GM18499 (cell line): Measurements from ENCODE around the gene HMCN2.
"Not testable (repeated sequence)": the region's sequence is repeated elsewhere in the genome, so short reads cannot be mapped to it uniquely, and the experiment has no call there.

Experiments
- ATAC-seq: cut with Tn5 transposase; IDR thresholded peaks from one replicate; pipeline ENCODE4 v1.9.1; 2021; ENCODE audit warnings: moderate number of reproducible peaks; ENCODE audit not compliant: insufficient read depth, unreplicated experiment

HMCN2 gene

DNA sequence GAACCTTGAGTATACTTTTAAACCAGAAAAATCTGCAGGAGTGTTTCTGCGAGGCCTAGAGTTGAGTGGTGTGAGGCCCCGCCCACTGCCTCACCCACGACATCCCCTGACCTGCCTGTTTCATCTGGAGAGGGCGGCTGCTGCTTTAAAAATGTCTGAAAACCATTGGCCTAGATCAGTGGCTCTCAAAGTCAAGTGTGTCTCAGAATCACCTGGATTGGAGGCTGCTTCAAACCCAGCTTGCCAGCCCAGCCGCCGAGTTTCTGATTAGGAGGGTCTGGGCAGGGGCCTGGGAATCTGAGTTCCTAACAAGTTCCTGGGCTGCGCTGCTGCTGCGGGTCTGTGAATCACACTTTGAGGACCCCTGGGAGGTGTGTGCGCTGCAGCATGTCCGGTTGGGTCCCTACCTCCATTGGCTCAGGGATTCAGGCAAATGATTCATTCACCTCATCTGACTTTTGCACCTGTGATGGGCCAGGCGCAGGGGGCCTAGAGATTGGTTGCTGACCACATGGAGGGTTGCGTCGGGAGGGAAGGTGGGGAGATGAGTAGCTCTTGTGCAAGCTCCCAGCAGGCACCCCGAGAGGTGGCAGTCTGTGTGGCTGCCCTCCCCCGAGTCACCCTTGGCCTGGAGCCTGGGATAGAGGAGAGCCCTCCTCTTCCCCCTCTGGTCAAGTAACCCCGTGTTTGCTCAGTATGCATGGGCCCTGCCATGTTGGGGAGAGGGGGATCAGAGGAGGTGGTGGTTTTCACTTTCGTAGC, 27.6 kb upstream of the HMCN2 start:
- no peak for ATAC-seq

DNA sequence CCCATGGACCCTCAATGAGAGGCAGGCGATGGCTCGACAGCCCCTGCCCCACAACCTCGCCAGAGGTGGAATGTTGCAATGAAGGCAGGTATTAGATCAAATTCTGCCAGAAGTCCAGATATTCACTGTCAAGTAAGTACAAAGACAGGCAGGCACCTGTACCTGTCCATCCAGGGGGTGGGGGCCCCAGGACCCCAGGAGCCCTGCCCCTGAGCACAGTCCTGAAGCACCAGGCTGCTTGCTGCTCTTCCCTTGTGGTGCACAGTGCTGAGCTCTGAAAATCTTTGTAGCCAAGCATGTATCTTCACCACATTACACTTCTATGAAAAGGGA, 26.2 kb upstream of the HMCN2 start:
- ATAC-seq: no peak

DNA sequence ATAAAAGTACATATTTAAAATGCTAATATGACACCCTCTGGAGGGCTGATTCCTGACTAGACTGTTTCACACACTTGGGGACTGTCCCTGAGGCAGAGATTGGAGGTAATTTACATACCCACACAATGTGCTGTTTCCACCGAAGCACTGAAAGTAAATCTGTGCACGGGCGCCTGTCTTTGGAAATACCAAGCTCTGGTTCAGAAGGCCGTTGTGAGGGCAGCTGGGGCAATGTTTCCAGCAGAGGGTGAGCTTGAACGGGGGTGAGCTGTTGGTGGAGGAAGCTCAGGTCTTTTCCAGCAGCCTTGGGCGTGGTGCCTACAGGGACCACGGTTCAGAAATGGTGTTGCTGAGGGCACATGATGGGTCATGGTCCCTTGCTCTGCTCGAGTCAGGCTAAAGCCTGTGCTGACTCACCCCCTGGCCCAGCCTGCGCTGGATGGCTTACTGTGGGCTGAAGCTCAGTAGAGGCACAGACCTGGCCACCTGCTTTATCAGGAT, 25.8 kb upstream of the HMCN2 start:
- no peak for ATAC-seq

DNA sequence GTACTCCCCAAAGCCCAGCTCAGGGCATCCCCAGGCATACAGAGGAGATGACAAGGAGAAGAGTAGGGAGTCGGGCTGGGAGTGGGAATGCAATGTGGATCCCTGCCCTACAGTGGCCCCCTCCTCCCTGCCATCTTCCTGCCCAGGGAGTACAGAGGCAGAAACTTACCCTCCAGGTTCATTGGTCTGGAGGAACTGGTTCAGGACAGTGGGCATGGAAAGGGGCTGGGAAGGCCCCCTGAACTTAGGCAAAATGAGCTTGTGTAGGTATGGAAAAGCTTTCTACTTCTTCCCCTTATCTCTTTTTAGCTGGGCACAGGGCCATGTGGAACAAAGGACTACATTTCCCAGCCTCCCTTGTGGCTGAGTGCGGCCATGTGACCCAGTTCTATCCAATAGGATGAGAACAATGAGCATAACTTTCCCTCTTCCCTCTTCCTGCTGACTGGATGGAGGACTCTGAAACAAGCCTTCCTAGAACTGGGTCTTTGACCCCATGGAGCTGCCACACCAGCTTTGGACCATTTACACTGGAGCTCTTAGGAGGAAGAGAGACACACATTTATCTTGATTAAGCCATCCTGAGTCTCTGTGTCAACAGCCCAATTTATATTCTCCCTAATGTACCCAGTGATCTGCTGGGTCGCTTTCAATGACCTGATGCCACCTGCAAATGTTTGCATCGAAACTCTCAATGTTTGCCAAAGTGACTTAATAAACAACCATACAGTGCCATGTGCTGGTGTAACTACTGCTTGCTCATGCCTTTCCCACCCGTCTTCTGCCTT, 25.0 kb upstream of the HMCN2 start:
- no peak for ATAC-seq

DNA sequence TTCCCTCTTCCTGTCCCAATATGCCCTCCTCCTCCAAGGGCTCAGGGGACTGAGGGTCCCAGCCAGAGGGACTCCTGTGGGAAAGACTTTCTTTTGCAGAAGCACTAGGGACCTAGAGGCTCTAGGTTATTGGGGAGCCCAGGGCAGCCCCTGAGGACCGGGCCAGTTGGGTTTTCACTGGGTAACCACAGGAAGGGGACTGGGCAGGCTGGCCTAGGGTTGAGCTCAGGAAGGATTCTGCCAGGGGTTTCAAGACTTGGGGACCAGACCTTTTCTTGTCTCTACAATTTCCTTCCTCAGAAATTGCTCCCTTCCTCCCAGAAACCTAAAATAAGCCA, 24.4 kb upstream of the HMCN2 start:
- no peak for ATAC-seq

DNA sequence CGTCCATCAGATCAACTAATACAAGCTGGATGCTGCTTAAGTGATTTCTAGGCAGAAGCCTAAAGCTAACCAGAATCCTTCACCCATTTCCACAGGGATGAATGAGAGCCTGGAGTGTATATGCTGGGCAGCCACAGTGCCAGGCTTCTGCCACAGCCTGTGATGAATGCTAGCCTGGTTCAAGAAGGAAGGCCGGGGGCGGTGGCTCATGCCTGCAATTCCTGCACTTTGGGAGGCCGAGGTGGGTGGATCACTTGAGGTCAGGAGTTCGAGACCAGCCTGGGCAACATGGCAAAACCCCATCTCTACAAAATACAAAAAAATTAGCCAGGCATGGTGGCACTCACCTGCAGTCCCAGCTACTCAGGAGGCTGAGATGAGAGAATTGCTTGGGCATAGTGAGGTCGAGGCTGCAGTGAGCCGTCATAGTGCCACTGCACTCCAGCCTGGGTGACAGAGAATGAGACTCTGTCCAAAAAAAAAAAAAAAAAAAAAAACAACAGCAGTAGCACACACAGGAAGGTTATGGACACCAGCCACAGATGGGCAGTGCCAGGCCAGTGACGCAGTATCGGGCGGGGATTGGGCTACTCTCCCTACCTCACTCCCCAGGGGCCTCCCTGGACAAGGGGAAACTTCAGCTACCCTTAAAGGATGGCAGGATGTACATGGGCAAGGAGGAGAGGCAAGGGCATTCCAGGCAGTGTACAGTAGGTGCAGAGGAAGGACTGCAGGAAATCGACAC, 23.1 kb upstream of the HMCN2 start:
- no peak for ATAC-seq

DNA sequence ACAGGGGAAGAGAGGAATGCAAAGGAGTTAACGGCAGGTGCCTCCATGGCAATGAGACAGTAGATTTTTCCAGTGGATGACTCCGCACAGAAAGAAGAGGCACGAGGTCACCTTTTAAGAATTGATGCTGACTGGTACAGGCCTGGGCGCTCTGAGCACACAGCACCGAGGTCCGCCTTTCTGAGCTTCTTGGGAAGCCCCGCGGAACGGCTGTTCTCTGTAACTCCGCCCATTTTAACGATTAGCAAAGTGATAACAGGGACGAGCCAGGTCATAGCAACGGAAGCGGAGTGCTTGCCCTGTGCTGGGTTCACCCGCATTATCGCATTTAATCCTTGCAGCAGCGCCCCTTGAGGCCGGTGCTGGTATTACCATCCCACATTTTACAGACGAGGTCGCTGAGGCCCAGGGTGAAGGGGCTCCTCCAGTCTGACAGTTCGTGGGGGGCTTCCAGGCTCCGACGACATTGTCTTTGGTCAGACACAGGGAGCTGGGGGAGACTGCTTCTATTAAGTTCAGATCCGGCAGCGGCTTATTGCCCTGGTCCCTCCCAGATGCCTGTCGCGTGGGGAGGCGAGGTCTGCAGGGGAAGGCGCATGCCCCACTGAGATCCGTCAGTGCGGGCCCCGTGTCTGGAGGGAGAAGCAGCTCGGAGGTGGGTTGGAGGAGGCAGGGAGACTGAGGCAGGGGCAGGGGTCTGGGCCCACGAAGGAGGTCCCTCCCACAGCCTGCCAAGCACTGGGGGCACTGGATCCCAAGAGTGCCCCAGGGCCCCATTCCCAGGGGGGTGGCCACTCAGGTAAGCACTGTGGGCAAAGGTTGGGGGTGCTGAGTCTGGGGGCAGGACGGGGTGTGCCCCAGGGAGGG, 22.3 kb upstream of the HMCN2 start:
- ATAC-seq: no peak

DNA sequence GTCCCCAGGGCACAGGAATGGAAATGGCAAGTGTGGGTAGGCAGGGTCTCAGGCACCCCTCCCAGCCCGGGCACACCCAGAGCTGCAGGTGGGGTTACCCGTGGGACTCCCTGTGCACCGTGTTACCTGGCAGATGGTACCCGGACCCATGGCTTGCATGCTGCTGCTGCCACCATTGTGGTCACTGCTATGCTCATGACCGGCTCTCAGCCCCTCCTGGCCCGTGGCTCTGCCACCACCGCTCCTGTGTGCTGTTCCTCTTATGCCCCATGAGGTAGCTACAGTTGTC, 21.7 kb upstream of the HMCN2 start:
- no peak for ATAC-seq

DNA sequence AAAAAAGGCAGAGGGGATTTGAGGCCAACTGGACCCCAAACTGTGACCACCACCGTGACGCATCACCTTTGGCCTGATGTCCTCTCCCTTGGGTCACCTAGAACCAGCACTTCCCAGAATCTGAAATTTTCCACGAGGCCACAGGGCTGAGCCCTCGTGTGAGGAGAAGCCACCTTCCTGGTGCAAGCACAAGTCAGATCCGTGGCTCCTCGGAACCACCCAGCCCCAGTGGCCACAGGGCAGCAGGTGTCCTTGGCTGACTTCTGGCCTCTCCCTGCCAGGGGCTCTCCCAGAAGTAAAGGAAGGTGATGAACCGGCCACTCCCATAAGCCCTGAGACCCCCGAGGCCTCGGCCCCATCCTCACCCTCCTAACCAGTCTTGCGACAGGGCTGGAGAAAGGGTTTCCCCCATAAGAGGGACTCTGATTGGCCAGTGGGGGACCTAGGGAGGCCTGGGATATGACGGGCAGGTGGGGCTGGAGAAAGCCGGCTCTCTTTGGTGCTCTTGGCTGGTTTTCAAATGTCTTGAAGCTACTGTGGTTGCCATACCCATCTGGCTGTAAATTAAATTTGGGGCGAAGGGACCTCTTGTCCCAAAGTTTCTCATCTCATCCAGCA, 20.9 kb upstream of the HMCN2 start:
- no peak for ATAC-seq

DNA sequence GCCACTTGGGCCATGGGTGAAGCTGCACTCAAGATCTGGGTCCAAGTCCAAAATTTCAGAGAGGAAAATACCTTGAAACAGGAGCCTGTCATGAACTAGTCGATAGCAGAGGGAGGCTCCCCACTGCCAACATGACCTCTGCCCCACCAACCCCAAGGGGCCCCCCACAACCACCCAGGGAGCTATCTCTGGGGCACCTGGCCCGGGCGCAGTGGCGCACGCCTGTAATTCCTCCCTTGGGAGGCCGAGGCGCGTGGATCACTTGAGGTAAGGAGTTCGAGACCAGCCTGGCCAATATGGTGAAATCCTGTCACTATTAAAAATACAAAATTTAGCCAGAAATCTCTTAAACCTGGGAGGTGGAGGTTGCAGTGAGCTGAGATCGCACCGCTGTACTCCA, 20.1 kb upstream of the HMCN2 start:
- ATAC-seq: no peak

DNA sequence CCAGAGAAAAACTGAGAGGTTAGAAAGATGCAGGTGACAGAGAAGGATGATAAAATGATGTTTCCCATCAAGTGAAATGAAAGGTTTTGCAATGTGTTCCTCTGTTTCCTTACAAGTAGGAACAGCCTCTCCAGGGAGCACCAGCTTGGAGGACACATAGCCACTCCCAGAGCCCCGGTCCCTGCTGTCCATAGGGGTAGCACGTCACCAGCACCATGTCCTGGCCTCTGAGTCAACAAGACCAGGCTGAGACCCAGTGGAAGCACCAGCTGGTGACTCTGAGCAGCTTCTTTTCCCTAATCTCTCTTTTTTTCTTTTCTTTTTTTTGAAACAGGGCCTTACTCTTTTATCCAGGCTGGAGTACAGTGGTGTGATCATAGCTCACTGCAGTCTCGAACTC, 19.4 kb upstream of the HMCN2 start:
- ATAC-seq: no peak

DNA sequence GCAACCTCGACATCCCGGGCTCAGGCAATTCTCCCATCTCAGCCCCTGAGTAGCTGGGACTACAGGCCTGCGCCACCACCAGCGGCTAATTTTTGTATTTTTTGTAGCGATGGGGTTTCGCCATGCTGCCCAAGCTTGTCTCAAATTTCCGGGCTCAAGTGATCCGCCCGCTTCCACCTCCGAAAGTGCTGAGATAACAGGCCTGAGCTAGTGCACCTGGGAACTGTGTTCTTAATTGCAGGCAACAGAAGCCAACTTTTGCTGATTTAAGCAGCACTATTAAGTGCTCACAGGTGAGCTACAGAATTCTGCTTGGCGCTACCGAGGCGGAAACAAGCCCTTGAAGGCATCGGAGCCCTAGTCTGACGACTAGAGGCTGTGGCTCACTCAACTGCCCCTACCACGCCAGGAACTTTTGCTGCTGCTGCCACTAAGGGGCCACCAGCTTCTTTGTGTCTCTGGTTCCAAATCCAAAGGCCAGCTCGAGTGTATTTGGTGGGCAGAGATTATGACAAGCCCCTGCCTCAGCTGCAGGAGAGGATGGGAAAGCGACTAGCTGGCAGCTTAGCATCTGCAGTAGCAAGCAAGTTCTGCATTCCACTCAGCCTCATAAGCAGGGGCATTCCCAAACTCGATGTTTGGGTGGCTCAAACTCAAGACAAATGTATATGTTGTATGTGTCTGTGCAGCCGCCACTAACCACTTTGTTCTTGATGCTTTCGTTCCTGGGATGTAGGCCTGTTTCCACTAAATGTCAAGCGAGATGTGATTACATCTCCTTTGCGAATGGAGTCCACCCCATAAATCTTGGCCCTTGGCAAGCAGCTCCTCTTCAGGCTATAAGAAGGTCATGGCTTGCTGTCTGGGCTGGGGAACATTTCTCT, 10.6 kb upstream of the HMCN2 start:
- no peak for ATAC-seq

DNA sequence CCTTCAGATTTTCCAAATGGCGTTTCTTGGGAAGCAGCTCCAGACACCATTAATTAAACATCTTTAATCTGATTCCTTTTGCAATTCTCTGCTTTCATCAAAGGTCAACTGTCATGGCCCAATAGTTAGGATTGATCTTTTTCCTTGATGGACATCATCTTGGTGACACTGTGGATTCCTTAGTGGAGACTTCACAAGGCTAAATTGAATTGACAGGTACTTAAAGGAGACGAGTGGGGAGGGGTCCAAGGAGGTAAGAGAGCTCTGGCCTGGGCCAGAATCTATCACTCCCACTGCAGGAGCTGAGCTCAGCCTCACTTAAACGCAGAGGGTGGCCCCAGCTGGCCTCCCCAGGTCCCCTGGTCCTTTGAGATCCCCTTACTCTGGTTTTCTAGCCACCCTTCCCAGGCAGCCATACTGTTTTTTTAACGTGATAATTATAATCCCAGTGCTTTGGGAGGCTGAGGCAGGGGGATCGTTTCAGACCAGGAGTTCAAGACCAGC, 9.9 kb upstream of the HMCN2 start:
- no peak for ATAC-seq

DNA sequence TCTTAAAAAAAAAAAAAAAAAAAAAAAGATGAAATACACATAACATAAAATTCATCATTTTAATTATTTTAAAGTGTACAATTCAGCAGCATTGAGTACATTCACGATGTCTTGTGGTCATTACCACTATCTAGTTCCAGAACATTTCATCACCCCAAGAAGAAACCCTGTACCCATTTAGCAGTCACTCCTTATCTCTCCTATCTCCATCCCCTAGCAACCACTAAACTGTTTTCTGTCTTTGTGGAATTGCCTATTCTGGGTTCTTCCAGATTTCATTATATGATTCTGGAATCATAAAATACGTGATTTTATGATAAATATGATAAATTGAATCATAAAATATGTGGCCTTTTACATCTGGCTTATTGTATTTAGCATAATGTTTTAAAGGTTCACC, 8.9 kb upstream of the HMCN2 start:
- ATAC-seq: no peak

DNA sequence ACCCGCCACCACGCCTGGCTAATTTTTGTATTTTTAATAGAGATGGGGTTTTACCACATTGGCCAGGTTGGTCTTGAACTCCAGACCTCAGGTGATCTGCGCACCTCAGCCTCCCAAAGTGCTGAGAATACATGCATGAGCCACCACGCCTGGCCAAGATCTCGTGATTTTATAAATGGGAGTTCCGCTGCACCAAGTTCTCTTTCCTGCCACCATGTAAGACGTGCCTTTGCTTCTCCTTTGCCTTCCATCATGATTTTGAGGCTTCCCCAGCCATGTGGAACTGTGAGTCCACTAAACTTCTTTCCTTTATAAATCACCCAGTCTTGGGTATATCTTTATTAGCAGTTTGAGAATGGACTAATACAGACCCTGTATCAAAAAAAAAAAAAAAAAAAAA, 7.4 kb upstream of the HMCN2 start:
- not testable (repeated sequence) for ATAC-seq

DNA sequence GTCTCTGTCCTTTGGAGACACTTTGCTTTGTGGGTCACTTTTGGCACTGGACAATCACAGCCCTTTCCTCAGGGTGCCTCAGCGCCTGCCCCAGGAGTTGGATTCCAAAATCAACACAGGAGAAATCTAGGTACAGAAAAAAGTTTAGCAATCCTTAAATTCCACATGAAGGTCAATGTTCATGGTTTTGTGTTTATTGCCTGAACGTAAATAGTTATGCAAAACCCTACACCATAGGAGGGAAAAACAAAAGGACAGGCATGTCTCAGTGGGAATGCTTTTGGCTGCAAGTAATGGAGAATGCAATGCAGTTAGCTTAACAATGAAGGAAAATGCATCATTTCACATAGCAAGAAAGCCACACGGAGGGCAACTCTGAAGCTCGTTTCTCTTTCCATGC, 6.5 kb upstream of the HMCN2 start:
- ATAC-seq: no peak

DNA sequence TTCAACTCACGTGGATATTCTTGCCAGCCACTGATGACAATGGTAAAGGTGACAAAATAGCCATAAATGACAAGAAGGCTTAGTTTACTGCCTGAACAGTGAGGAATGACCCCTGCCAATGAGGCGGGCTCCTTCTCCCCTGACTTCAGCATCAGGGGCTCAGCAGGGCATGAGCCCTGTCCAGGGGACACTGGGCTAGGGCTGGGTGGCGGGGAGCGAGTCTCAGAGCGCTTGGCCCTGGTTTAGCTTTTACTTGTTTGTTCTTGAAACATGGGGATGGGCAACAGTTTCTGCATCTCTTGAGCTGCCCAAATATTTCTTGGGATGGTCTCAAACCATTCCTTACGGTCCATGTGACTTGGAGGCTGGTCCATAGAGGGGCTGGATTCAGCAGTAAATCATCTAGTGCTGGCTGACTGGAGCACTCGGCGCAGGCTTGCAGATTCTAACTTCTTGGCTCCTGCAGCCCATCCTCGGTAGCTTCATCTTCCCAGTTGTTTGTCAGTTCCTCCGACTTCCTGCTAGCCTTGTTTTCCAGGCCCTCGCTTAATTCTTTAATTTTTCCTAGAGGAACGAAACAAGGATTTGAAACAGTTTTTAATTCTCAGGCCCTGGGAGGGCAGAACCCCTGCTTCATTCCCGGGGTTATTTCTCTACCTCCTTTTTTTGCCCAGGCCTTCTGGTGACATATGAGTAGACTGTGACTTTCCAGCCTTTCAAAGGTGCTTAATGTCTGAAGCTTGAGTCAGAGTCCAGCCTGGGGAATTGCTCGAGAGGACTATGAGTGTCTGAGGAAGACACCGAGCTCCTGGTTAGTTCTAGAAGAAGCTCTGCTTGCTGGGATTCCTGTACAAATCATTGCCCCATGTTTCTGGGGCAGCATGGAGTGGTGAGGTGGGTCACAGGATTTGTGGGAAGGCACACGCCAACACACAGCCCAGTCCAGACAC, 4.5 kb upstream of the HMCN2 start:
- no peak for ATAC-seq
